ENCODE results near the gene LHFPL3.

DNA sequence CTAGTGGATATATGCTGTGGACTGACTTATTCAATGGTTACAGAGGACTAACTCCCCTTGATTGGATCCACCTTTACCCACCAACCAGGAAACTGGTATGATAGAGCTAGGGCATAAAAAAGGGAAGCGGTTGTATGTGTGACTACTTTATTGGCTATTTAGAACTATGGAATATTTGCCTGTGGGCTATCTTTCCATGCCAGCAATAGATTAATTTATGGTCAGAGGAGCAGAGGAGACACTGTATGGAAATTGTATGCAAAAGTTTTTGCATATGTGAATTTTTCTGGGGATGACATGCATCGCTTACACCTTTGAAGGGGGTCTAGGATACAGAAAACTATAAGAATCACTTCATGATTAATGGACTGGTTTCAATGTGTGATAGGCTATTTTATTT lies 105.7 kb downstream of the LHFPL3 start:
- TF ChIP-seq, protein P1, sequence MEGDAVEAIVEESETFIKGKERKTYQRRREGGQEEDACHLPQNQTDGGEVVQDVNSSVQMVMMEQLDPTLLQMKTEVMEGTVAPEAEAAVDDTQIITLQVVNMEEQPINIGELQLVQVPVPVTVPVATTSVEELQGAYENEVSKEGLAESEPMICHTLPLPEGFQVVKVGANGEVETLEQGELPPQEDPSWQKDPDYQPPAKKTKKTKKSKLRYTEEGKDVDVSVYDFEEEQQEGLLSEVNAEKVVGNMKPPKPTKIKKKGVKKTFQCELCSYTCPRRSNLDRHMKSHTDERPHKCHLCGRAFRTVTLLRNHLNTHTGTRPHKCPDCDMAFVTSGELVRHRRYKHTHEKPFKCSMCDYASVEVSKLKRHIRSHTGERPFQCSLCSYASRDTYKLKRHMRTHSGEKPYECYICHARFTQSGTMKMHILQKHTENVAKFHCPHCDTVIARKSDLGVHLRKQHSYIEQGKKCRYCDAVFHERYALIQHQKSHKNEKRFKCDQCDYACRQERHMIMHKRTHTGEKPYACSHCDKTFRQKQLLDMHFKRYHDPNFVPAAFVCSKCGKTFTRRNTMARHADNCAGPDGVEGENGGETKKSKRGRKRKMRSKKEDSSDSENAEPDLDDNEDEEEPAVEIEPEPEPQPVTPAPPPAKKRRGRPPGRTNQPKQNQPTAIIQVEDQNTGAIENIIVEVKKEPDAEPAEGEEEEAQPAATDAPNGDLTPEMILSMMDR (IDR thresholded peaks at IDR 0.05) = no peak
- no peak for TF ChIP-seq EP300 (IDR thresholded peaks at IDR 0.05)
- TF ChIP-seq POLR2A (IDR thresholded peaks at IDR 0.05) = no peak
